ENCODE measurements around the gene SIGLEC9. TPM values are rescaled to one million over a fixed set of nuclear protein-coding genes. Genes with fewer than 3 reads are reported as not detected.

SIGLEC9 gene
- total and polyA plus RNA-seq, 10 of the 15 experiments (the other 5 are each of a cell fraction or from before 2014, with no cell fraction given): 0.10 TPM; not detected in 9

DNA sequence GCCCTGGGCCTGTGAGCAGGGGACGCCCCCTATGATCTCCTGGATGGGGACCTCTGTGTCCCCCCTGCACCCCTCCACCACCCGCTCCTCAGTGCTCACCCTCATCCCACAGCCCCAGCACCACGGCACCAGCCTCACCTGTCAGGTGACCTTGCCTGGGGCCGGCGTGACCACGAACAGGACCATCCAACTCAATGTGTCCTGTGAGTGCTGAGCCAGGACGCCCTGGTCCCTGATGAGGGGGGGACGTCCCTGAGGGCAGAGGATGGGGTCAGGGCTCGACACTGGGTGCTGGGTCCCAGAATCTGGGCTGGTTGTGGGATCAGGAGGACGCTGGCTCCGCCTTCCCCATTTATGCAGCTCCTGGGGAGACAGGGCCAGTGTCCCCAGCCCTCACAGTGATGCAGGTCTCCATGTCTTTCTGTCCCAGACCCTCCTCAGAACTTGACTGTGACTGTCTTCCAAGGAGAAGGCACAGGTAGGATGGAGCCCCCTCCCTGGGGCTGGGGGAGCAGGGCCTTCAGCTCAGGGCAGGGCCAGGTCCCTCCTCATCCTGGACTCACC lies 19.9 kb downstream of the SIGLEC9 start (continued):
- TF ChIP-seq, protein P1, sequence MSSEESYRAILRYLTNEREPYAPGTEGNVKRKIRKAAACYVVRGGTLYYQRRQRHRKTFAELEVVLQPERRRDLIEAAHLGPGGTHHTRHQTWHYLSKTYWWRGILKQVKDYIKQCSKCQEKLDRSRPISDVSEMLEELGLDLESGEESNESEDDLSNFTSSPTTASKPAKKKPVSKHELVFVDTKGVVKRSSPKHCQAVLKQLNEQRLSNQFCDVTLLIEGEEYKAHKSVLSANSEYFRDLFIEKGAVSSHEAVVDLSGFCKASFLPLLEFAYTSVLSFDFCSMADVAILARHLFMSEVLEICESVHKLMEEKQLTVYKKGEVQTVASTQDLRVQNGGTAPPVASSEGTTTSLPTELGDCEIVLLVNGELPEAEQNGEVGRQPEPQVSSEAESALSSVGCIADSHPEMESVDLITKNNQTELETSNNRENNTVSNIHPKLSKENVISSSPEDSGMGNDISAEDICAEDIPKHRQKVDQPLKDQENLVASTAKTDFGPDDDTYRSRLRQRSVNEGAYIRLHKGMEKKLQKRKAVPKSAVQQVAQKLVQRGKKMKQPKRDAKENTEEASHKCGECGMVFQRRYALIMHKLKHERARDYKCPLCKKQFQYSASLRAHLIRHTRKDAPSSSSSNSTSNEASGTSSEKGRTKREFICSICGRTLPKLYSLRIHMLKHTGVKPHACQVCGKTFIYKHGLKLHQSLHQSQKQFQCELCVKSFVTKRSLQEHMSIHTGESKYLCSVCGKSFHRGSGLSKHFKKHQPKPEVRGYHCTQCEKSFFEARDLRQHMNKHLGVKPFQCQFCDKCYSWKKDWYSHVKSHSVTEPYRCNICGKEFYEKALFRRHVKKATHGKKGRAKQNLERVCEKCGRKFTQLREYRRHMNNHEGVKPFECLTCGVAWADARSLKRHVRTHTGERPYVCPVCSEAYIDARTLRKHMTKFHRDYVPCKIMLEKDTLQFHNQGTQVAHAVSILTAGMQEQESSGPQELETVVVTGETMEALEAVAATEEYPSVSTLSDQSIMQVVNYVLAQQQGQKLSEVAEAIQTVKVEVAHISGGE (CRISPR knock-in tag; IDR thresholded peaks at IDR 0.05): no peak
- TF ChIP-seq BRCA1 (IDR thresholded peaks at IDR 0.05; ENCODE audit: low read depth, low read length) (no peak), DPF2 (IDR thresholded peaks at IDR 0.05) (no peak)

DNA sequence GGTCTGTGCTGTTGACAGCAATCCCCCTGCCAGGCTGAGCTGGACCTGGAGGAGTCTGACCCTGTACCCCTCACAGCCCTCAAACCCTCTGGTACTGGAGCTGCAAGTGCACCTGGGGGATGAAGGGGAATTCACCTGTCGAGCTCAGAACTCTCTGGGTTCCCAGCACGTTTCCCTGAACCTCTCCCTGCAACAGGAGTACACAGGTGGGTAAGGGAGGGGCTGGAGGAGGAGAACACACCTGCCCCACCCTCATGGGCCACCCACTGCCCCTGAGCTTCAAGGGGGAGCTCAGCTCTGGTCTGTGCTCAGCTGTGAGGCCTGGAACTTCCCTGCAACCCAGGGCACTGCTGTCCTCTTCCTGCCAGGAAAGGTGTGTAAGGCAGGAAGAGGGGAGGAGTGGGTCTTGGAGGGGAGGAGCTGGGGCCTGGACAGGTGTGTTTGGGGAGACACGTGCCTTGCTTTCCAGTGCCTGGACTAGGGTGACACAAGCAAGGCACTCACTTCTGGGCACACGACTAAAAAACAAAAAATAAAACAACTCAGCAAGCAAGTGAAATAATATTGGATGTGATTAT lies 21.3 kb downstream of the SIGLEC9 start:
- H3K4me3 ChIP-seq: no peak overlapping the region
- H3K9ac ChIP-seq (ENCODE audit: control insufficient read depth, insufficient read depth, low read length): no peak overlapping the region
- no peaks in the 10 kb centered on the region for H3K9me3 ChIP-seq (replicated peaks; ENCODE audit: control insufficient read depth, insufficient read depth, low read length)
- ChIA-PET CTCF (interaction anchor here (1.1 to 1.5 kb wide), 2 partner anchors 12 to 113 kb away, joined by 3 to 4 read pairs; no protein-coding TSS in a partner anchor), RAD21 (ENCODE audit: unreplicated experiment) (no interaction called here), SMC1A (ENCODE audit: uncharacterized antibody, unreplicated experiment) (no interaction called here), POLR2A (no interaction called here)
- BruUV-seq (replicated peaks): no TSS peak
- WGBS (ENCODE audit: insufficient coverage, insufficient replicate concordance, low lambda C conversion rate, missing lambda C conversion rate): 1% methylated on average over 4 of the region's 4 CpGs
- H3K4me1 ChIP-seq (ENCODE audit: control insufficient read depth, insufficient read depth, low read length): no peaks in the 10 kb centered on the region
- no peaks in the 10 kb centered on the region for H4K20me1 ChIP-seq (ENCODE audit: control insufficient read depth, insufficient read depth)
- FAIRE-seq: no peak
- no peaks in the 10 kb centered on the region for H3K36me3 ChIP-seq (ENCODE audit: control insufficient read depth in 2 of 2, insufficient read depth in 2 of 2, low read length in 1 of 2)
- no peaks in the 10 kb centered on the region for H3K79me2 ChIP-seq (ENCODE audit: control insufficient read depth, insufficient read depth, low read length)
- H3K27ac ChIP-seq (ENCODE audit: control insufficient read depth, insufficient read depth): no peak overlapping the region
- H3K27me3 ChIP-seq (replicated peaks in 1 of 2; ENCODE audit: control insufficient read depth in 2 of 2, insufficient read depth in 2 of 2, low read length in 1 of 2): peaks cover 0 to 2% of the 10 kb centered on the region in 2 experiments; a peak in 3 of 4 replicates
- no peak for DNase-seq (ENCODE audit: low read depth, low spot score)
- H3K4me2 ChIP-seq (ENCODE audit: control insufficient read depth, insufficient read depth): no peak overlapping the region
- in situ Hi-C loops (cut with MboI) (no loop called here), intact Hi-C loops (cut with micrococcal nuclease; ENCODE audit: unreplicated experiment) (no loop called here)
- no peak overlapping the region for H2AFZ ChIP-seq (ENCODE audit: control insufficient read depth, low read depth, low read length)
- ATAC-seq: no peak
- TF ChIP-seq IKZF1 (conservative IDR thresholded peaks at IDR 0.05) (no peak), MYC (IDR thresholded peaks at IDR 0.05; ENCODE audit: insufficient read depth, insufficient read length, insufficient replicate concordance, low read length, severe bottlenecking) (no peak), HDAC6 (IDR thresholded peaks at IDR 0.05; ENCODE audit: unreplicated experiment) (no peak), TCF3 (IDR thresholded peaks at IDR 0.05; ENCODE audit: borderline replicate concordance, insufficient read depth, low read depth, low read length) (no peak), ZNF274 (IDR thresholded peaks at IDR 0.05; ENCODE audit: insufficient read depth, insufficient read length) (no peak)
- TF ChIP-seq, protein P2, sequence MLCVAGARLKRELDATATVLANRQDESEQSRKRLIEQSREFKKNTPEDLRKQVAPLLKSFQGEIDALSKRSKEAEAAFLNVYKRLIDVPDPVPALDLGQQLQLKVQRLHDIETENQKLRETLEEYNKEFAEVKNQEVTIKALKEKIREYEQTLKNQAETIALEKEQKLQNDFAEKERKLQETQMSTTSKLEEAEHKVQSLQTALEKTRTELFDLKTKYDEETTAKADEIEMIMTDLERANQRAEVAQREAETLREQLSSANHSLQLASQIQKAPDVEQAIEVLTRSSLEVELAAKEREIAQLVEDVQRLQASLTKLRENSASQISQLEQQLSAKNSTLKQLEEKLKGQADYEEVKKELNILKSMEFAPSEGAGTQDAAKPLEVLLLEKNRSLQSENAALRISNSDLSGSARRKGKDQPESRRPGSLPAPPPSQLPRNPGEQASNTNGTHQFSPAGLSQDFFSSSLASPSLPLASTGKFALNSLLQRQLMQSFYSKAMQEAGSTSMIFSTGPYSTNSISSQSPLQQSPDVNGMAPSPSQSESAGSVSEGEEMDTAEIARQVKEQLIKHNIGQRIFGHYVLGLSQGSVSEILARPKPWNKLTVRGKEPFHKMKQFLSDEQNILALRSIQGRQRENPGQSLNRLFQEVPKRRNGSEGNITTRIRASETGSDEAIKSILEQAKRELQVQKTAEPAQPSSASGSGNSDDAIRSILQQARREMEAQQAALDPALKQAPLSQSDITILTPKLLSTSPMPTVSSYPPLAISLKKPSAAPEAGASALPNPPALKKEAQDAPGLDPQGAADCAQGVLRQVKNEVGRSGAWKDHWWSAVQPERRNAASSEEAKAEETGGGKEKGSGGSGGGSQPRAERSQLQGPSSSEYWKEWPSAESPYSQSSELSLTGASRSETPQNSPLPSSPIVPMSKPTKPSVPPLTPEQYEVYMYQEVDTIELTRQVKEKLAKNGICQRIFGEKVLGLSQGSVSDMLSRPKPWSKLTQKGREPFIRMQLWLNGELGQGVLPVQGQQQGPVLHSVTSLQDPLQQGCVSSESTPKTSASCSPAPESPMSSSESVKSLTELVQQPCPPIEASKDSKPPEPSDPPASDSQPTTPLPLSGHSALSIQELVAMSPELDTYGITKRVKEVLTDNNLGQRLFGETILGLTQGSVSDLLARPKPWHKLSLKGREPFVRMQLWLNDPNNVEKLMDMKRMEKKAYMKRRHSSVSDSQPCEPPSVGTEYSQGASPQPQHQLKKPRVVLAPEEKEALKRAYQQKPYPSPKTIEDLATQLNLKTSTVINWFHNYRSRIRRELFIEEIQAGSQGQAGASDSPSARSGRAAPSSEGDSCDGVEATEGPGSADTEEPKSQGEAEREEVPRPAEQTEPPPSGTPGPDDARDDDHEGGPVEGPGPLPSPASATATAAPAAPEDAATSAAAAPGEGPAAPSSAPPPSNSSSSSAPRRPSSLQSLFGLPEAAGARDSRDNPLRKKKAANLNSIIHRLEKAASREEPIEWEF (IDR thresholded peaks at IDR 0.05; ENCODE audit: insufficient replicate concordance, low read depth, low read length): no peak
- TF ChIP-seq, protein P3, sequence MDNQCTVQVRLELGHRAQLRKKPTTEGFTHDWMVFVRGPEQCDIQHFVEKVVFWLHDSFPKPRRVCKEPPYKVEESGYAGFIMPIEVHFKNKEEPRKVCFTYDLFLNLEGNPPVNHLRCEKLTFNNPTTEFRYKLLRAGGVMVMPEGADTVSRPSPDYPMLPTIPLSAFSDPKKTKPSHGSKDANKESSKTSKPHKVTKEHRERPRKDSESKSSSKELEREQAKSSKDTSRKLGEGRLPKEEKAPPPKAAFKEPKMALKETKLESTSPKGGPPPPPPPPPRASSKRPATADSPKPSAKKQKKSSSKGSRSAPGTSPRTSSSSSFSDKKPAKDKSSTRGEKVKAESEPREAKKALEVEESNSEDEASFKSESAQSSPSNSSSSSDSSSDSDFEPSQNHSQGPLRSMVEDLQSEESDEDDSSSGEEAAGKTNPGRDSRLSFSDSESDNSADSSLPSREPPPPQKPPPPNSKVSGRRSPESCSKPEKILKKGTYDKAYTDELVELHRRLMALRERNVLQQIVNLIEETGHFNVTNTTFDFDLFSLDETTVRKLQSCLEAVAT (IDR thresholded peaks at IDR 0.05): no peak
